Smooth muscle cell (in vitro differentiated cells): ENCODE data around the gene ZNF594. TPM values are rescaled to one million over a fixed set of nuclear protein-coding genes. Genes with fewer than 3 reads are reported as not detected.

ENCODE experiments used
- DNase-seq: peaks from one replicate; lab custom pipeline; 2025; ENCODE audit not compliant: unreplicated experiment; lab: John Stamatoyannopoulos, UW
- H2AFZ ChIP-seq: fragments of 200-600 bp; sonication (generic); 2 replicates; pipeline ENCODE4 v1.6.0; 2016; ENCODE audit warnings: antibody characterized with exemption, low read depth, mild to moderate bottlenecking
- H3F3A ChIP-seq: fragments of 200-600 bp; sonication (generic); 2 replicates; pipeline ENCODE4 v1.6.0; 2017; ENCODE audit warnings: antibody characterized with exemption, low read depth
- H3K27ac ChIP-seq: fragments of 200-600 bp; sonication (generic); 2 replicates; pipeline ENCODE4 v1.5.1; 2016; ENCODE audit warnings: low read depth, mild to moderate bottlenecking
- H3K27me3 ChIP-seq: fragments of 200-600 bp; sonication (generic); 2 replicates; pipeline ENCODE4 v1.6.1; 2016; ENCODE audit warnings: low read depth, mild to moderate bottlenecking
- H3K36me3 ChIP-seq: fragments of 200-600 bp; sonication (generic); 2 replicates; pipeline ENCODE4 v1.5.1; 2016; ENCODE audit warnings: low read depth
- H3K4me1 ChIP-seq: fragments of 200-600 bp; sonication (generic); 2 replicates; pipeline ENCODE4 v1.5.1; 2016; ENCODE audit warnings: low read depth
- H3K4me2 ChIP-seq: fragments of 200-600 bp; sonication (generic); 2 replicates; pipeline ENCODE4 v1.6.0; 2016; ENCODE audit warnings: mild to moderate bottlenecking
- H3K4me3 ChIP-seq: fragments of 200-600 bp; sonication (generic); 2 replicates; pipeline ENCODE4 v1.5.1; 2016; ENCODE audit warnings: mild to moderate bottlenecking
- H3K79me2 ChIP-seq: fragments of 200-600 bp; sonication (generic); 2 replicates; pipeline ENCODE4 v1.6.0; 2016; ENCODE audit warnings: low read depth, mild to moderate bottlenecking
- H3K9ac ChIP-seq: fragments of 200-600 bp; sonication (generic); 2 replicates; pipeline ENCODE4 v1.6.0; 2016; ENCODE audit warnings: low read depth
- H3K9me3 ChIP-seq: fragments of 200-600 bp; sonication (generic); replicated peaks from 2 replicates; pipeline ENCODE4 v1.5.1; 2016; ENCODE audit warnings: low read depth
- H4K20me1 ChIP-seq: fragments of 200-600 bp; sonication (generic); 2 replicates; pipeline ENCODE4 v1.6.0; 2016; ENCODE audit warnings: low read depth
- WGBS: methylation state at CpG from one replicate; pipeline ENCODE4 v1.1.7; 2016; ENCODE audit warnings: low lambda C conversion rate; 5-methylcytosine and 5-hydroxymethylcytosine counted together
- polyA plus RNA-seq: library from polyadenylated mRNA; unstranded; fragments of >200 nt; fragmentation: Nextera tagmentation; extraction: Ambion mirVana; gene quantifications from 2 replicates; pipeline ENCODE4 v1.2.1, GENCODE V29; 2016
- total RNA-seq: library from RNA; depleted of rRNA; stranded (reverse); fragments of >200 nt; gene quantifications from 2 replicates; pipeline ENCODE4 v1.2.3, GENCODE V29; 2014
- TF ChIP-seq, protein P1 (sequence below): fragments of 200-600 bp; sonication (generic); IDR thresholded peaks from 2 replicates; pipeline ENCODE4 v1.5.1; 2017; ENCODE audit warnings: borderline replicate concordance, mild to moderate bottlenecking, antibody characterized with exemption; ENCODE audit not compliant: insufficient read depth, poor library complexity, severe bottlenecking

The ZNF594 gene
- total and polyA plus RNA-seq, 2 experiments from 2014 or later = 1.00 to 2.7 TPM

DNA sequence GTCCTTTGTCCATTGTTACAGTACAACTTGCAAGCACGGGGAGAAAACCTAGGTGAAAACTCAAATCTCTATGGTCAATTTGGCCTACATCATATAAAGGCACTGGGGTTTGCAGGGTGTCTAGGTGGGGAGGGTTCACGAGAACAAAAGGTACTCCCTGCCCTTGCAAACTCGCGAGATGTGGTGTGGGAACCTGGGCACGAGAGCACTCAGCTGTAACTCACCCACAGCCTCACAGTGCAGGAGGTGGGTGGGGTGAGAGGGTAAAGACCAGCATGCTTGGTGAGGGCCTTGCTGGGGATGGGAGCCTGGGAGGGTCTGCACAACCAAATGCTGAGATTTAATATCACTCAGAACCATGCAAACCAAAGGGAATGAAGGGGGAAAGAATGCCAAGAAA, 18.4 kb upstream of the ZNF594 start:
- Histone ChIP-seq H3K27me3 (no peaks in the 10 kb centered on the region), H3K4me3 (no peak overlapping the region), H3K9me3 (no peaks in the 10 kb centered on the region), H3K79me2 (no peaks in the 10 kb centered on the region), H3K27ac (no peak overlapping the region), H3F3A (no peaks in the 10 kb centered on the region), H2AFZ (no peak overlapping the region), H3K36me3 (no peaks in the 10 kb centered on the region), H3K4me1 (no peaks in the 10 kb centered on the region), H3K9ac (no peak overlapping the region), H3K4me2 (no peak overlapping the region), H4K20me1 (no peaks in the 10 kb centered on the region)
- WGBS = 87% methylated on average over 5 of the region's 5 CpGs
- no peak for DNase-seq
- TF ChIP-seq, protein P1, sequence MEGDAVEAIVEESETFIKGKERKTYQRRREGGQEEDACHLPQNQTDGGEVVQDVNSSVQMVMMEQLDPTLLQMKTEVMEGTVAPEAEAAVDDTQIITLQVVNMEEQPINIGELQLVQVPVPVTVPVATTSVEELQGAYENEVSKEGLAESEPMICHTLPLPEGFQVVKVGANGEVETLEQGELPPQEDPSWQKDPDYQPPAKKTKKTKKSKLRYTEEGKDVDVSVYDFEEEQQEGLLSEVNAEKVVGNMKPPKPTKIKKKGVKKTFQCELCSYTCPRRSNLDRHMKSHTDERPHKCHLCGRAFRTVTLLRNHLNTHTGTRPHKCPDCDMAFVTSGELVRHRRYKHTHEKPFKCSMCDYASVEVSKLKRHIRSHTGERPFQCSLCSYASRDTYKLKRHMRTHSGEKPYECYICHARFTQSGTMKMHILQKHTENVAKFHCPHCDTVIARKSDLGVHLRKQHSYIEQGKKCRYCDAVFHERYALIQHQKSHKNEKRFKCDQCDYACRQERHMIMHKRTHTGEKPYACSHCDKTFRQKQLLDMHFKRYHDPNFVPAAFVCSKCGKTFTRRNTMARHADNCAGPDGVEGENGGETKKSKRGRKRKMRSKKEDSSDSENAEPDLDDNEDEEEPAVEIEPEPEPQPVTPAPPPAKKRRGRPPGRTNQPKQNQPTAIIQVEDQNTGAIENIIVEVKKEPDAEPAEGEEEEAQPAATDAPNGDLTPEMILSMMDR = no peak

DNA sequence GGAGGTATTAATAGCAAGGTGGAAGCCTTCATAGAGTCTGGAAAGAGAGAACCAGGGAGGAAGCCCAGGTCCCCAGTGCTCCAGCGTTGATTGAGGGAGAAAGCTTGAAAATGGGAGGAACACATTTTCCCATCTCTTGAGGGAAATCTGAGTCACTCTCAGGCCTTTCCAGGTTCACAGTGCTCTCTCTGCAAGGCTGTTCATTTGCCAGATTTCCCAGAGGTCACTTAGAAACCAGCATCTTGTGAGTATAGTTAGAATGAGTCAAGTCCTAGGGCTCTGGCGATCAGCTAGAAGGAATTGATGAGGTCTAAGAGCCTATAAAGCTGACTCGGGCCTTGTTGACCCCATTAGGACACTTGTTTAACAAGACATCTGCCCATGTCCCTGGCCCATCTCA, 17.7 kb upstream of the ZNF594 start:
- no peak overlapping the region for H3K4me3 ChIP-seq
- H3K79me2 ChIP-seq = no peaks in the 10 kb centered on the region
- no peaks in the 10 kb centered on the region for H4K20me1 ChIP-seq
- H3K36me3 ChIP-seq = no peaks in the 10 kb centered on the region
- no peak overlapping the region for H3K9ac ChIP-seq
- no peak overlapping the region for H3K27ac ChIP-seq
- H3K9me3 ChIP-seq = no peaks in the 10 kb centered on the region
- H3K4me1 ChIP-seq = no peaks in the 10 kb centered on the region
- H3K4me2 ChIP-seq = no peak overlapping the region
- TF ChIP-seq, protein P1 = no peak
- no peaks in the 10 kb centered on the region for H3F3A ChIP-seq
- WGBS = 83% methylated on average over 3 of the region's 3 CpGs
- no peak for DNase-seq
- H2AFZ ChIP-seq = no peak overlapping the region
- no peaks in the 10 kb centered on the region for H3K27me3 ChIP-seq

DNA sequence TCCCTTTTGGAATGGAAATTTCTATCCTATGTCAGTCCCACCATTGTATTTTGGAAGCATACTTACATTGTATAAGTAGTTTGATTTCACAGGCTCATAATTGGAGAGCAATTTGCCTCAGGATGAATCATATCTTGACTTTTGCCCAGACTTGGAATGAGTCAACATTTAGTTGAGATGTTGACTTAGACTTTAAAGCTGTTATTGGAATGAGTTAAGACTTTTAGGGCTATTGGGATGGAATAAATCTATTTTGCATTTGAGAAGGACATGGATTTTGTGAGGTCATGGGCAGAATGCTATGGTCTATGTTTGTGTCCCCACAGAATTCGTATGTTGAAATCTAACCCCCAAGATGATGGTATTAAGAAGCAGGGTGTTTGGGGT, 12.2 kb upstream of the ZNF594 start:
- H3K27ac ChIP-seq = no peak overlapping the region
- H3K9me3 ChIP-seq = no peaks in the 10 kb centered on the region
- no peaks in the 10 kb centered on the region for H3K4me1 ChIP-seq
- 96% methylated on average over 1 of the region's 1 CpG for WGBS
- no peak for DNase-seq
- no peaks in the 10 kb centered on the region for H3K36me3 ChIP-seq
- no peaks in the 10 kb centered on the region for H3K27me3 ChIP-seq
- TF ChIP-seq, protein P1 = no peak
- no peak overlapping the region for H2AFZ ChIP-seq
- no peaks in the 10 kb centered on the region for H3K79me2 ChIP-seq
- H3K9ac ChIP-seq = no peak overlapping the region
- H3K4me3 ChIP-seq = no peak overlapping the region
- H3F3A ChIP-seq = no peaks in the 10 kb centered on the region
- no peak overlapping the region for H3K4me2 ChIP-seq
- no peaks in the 10 kb centered on the region for H4K20me1 ChIP-seq

DNA sequence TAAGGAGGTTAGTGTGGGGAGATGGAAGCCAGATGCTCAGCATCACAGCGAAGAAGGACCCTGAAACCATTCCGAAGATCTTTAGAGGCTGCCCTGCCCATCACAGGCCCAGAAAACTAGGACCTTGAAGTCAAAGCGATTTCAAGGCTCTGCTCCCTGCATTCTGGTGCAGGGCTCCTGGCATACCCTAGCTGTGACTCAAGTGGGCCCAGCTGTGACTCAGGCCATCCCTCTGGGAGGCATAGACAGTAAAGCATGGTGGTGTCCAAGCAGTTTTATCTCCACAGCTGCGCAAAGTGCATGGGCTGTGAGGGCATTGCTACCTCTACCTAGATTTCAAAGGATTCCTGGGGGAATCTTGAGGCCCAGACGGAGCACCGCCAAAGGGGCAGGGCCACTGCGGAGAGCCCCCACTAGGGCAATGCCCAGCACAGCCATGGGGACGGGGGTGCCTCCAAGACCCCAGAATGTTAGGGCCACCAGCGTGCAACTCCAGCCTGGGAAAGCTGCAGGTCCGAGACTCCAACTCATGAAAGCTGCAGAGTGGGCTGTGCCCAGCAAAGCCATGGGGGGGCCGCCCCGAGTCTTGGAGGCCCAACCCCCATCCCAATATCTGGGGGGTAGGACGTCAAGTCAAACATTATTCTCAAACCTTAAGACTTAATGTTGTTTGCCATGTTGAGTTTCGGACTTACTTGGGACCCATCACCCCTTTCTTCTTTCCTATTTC, 11.7 kb upstream of the ZNF594 start:
- H4K20me1 ChIP-seq = no peaks in the 10 kb centered on the region

More for the DNA sequence above, 11.7 kb upstream of the ZNF594 start:
- Histone ChIP-seq H3K36me3 (no peaks in the 10 kb centered on the region), H3K9ac (no peak overlapping the region), H3K4me2 (no peak overlapping the region), H2AFZ (no peak overlapping the region), H3K4me3 (no peak overlapping the region), H3K27ac (no peak overlapping the region), H3K79me2 (no peaks in the 10 kb centered on the region), H3K9me3 (no peaks in the 10 kb centered on the region), H3K27me3 (no peaks in the 10 kb centered on the region), H3F3A (no peaks in the 10 kb centered on the region), H3K4me1 (no peaks in the 10 kb centered on the region)
- DNase-seq = no peak
- TF ChIP-seq, protein P1 = no peak
- WGBS = 95% methylated on average over 14 of the region's 14 CpGs
